22Rv1 (cell line): Measurements from ENCODE around the gene MZT2B.
"Not testable (repeated sequence)": the region's sequence is repeated elsewhere in the genome, so short reads cannot be mapped to it uniquely, and the experiment has no call there.

ENCODE experiments used
- H3K27ac ChIP-seq: fragments of 450-650 bp; 2 replicates; pipeline ENCODE4 v1.5.1; 2017
- CTCF ChIP-seq: fragments of 450-650 bp; IDR thresholded peaks from 2 replicates; pipeline ENCODE4 v1.5.1; 2017; ENCODE audit warnings: mild to moderate bottlenecking
- ZFX ChIP-seq: fragments of 450-650 bp; IDR thresholded peaks from 2 replicates; pipeline ENCODE4 v1.6.1; 2017; ENCODE audit warnings: antibody characterized with exemption, borderline replicate concordance

MZT2B gene

GRCh38 chr2:130222523-130222922 is 40.5 kb downstream of the MZT2B start:
- not testable (repeated sequence) for H3K27ac ChIP-seq

GRCh38 chr2:130228005-130228404 is 45.9 kb downstream of the MZT2B start:
- H3K27ac ChIP-seq = not testable (repeated sequence)

- not testable (repeated sequence) for H3K27ac ChIP-seq
These were observed 46.6 kb downstream of the MZT2B start for GRCh38 chr2:130228467-130229160.

GRCh38 chr2:130229161-130229510 is 47.1 kb downstream of the MZT2B start:
- H3K27ac ChIP-seq = not testable (repeated sequence)

- H3K27ac ChIP-seq = not testable (repeated sequence)
These were observed 48.3 kb downstream of the MZT2B start for GRCh38 chr2:130230376-130230775.

GRCh38 chr2:130230907-130231306 is 48.8 kb downstream of the MZT2B start:
- H3K27ac ChIP-seq = not testable (repeated sequence)

GRCh38 chr2:130231656-130232055 is 49.6 kb downstream of the MZT2B start:
- no peak overlapping the region for H3K27ac ChIP-seq
- TF ChIP-seq ZFX = no peak
- TF ChIP-seq CTCF = no peak

- not testable (repeated sequence) for H3K27ac ChIP-seq
These were observed 51.0 kb downstream of the MZT2B start for GRCh38 chr2:130233066-130233465.

- H3K27ac ChIP-seq = not testable (repeated sequence)
These were observed 57.5 kb downstream of the MZT2B start for GRCh38 chr2:130239581-130239980.
